OCI-LY7 (cell line): Measurements from ENCODE around the gene DEFB126.

Source experiments
- CTCF ChIP-seq: fragments of 200-600 bp; sonication (generic); conservative IDR thresholded peaks from 2 replicates; pipeline ENCODE4 v1.5.1; 2014; ENCODE audit warnings: mild to moderate bottlenecking, antibody characterized with exemption, low read length, moderate library complexity, mixed read lengths
- EZH2phosphoT487 ChIP-seq: fragments of 200-600 bp; sonication (generic); IDR thresholded peaks from 2 replicates; pipeline ENCODE4 v1.6.1; 2018; ENCODE audit warnings: low read depth, borderline replicate concordance, mild to moderate bottlenecking, mixed run types, antibody characterized with exemption, low read length, moderate library complexity, mixed read lengths

GRCh38 chr20:95215-95614 lies 47.2 kb upstream of the DEFB126 start:
- no peak for TF ChIP-seq CTCF
- no peak for TF ChIP-seq EZH2phosphoT487
